Fibroblast of lung (primary cell): ENCODE results near the gene TAF9. TPM values are rescaled to one million over a fixed set of nuclear protein-coding genes. Genes with fewer than 3 reads are reported as not detected.

Source experiments
- DNase-seq, 2 donors: peaks; one replicate each; pipeline versions ENCODE4 v3.0.0 to v3.0.0-alpha.2; 2010; ENCODE audit warnings: low read depth in 2 of 2
- H2AFZ ChIP-seq: 2 replicates; pipeline ENCODE4 v1.5.1; 2012; ENCODE audit warnings: low read length, control low read depth, inconsistent platforms
- H3K27ac ChIP-seq: 2 replicates; pipeline ENCODE4 v1.5.1; 2011; ENCODE audit warnings: low read length, control low read depth; ENCODE audit not compliant: insufficient read depth
- H3K27me3 ChIP-seq: 2 replicates; pipeline ENCODE4 v1.5.1; 2011; ENCODE audit warnings: mild to moderate bottlenecking, low read length; ENCODE audit not compliant: control insufficient read depth, insufficient read depth
- H3K36me3 ChIP-seq: 2 replicates; pipeline ENCODE4 v1.5.1; 2011; ENCODE audit warnings: low read length; ENCODE audit not compliant: control insufficient read depth, insufficient read depth
- H3K4me1 ChIP-seq: 2 replicates; pipeline ENCODE4 v1.5.1; 2011; ENCODE audit warnings: low read length; ENCODE audit not compliant: control insufficient read depth, insufficient read depth; ENCODE audit errors: extremely low read depth
- H3K4me2 ChIP-seq: 2 replicates; pipeline ENCODE4 v1.5.1; 2011; ENCODE audit warnings: low read length, control low read depth; ENCODE audit not compliant: insufficient read depth; ENCODE audit errors: extremely low read depth
- H3K4me3 ChIP-seq, 4 experiments: fragments of 200-600 bp in 1 of 4; sonication (generic) in 1 of 4; replicated peaks in 1 of 4; 2 replicates each; pipeline ENCODE4 v1.5.1; 2011 to 2016; ENCODE audit warnings: low read length in 4 of 4, low read depth in 3 of 4, mild to moderate bottlenecking in 3 of 4, control low read depth in 2 of 4, inconsistent platforms in 1 of 4, mixed read lengths in 1 of 4; ENCODE audit not compliant: insufficient read depth in 1 of 4; ENCODE audit errors: control extremely low read depth in 1 of 4
- H3K79me2 ChIP-seq: 2 replicates; pipeline ENCODE4 v1.5.1; 2012; ENCODE audit warnings: mild to moderate bottlenecking, low read length, inconsistent platforms; ENCODE audit not compliant: control insufficient read depth, insufficient read depth
- H3K9ac ChIP-seq: 2 replicates; pipeline ENCODE4 v1.5.1; 2011; ENCODE audit warnings: mild to moderate bottlenecking, low read length, control low read depth; ENCODE audit not compliant: insufficient read depth
- H3K9me3 ChIP-seq: 2 replicates; pipeline ENCODE4 v1.5.1; 2012; ENCODE audit warnings: low read depth, low read length; ENCODE audit not compliant: control insufficient read depth, insufficient read depth
- H4K20me1 ChIP-seq: 2 replicates; pipeline ENCODE4 v1.5.1; 2011; ENCODE audit warnings: low read length; ENCODE audit not compliant: control insufficient read depth, insufficient read depth; ENCODE audit errors: extremely low read depth
- CTCF ChIP-seq, 2 donors: IDR thresholded peaks in 1 of 2; conservative IDR thresholded peaks in 1 of 2; 1 replicate in 1 of 2; 2 replicates in 1 of 2; pipeline ENCODE4 v1.5.1; 2011 to 2012; ENCODE audit warnings: low read length in 2 of 2, control low read depth in 1 of 2, inconsistent platforms in 1 of 2, low read depth in 1 of 2, mild to moderate bottlenecking in 1 of 2
- EZH2 ChIP-seq: IDR thresholded peaks from 2 replicates; pipeline ENCODE4 v1.5.1; 2012; ENCODE audit warnings: low read length, control low read depth, mild to moderate bottlenecking; ENCODE audit errors: missing control alignments
- polyA minus RNA-seq: library from RNA; depleted of rRNA, polyadenylated mRNA; stranded (reverse); fragments of >200 nt; gene quantifications from 2 replicates; pipeline ENCODE4 v1.2.3, GENCODE V29; 2011; ENCODE audit warnings: low replicate concordance
- polyA plus RNA-seq, 2 donors: library from polyadenylated mRNA; depleted of rRNA in 1 of 2; stranded (reverse) in 1 of 2; unstranded in 1 of 2; fragments of >200 nt; gene quantifications; 2 replicates each; pipeline ENCODE4 v1.2.1, GENCODE V29; 2011 to 2012; ENCODE audit warnings: missing spikeins in 1 of 2
- total RNA-seq: library from RNA; depleted of rRNA; stranded (reverse); fragments of >200 nt; gene quantifications from 2 replicates; pipeline ENCODE4 v1.2.1, GENCODE V29; 2014

Gene TAF9
- total RNA-seq (73.2 and 114 TPM in 2 replicates), polyA plus RNA-seq (154 and 169 TPM in 2 replicates), polyA minus RNA-seq (9.4 and 11.3 TPM in 2 replicates)
- polyA plus RNA-seq (2012) = 83.8 and 97.7 TPM in 2 replicates

DNA sequence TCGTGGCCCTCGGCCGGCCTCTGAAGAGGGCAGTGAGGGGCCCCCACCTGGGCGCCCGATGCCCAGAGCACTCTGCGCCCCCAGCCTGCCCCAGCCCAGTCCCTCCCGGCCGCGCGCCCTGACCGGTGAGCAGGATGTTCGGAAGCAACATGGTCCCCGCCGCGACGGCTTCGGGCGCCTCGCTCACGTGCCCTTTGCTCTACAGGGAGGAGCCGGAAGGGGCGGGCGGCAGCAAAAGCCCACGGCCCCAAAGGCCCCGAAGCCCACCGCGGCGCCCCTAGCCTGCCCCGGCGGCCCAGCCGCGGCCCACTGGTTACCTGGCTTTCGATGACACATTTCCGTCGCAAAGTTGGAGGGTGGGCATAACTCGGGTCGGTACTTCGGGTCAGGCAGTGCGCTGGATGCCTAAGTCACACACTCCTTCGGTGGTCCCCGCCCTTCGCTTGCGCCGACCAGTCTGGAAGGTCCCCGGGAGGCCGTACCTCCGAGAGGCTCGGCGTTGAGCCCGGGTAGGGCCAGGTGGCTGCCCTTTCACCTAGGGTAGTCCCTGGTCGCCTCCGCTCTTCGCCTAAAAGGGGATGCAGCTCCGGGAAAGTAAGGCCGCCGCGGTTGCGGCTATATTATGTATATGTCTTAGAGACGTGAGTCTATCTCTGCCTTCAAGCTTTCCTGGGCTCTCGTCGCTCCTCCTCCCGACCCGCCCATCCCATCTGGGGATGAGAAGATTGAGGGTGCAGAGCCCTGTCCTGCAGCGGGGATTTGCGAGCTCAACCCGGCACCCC, at the start of gene TAF9, which contains the start of the genes AK6 and RAD17:
TSS of gene TAF9 (minus strand) at position 181 of the 782 bp plus-strand sequence. CDS start 3,783 bp downstream, outside the sequence.
TSS of gene AK6 (minus strand) at position 181 of the 782 bp plus-strand sequence. CDS start at position 151, 30 bp downstream.
TSS of gene RAD17 (plus strand) at position 479 of the 782 bp plus-strand sequence. CDS start 2,391 bp downstream, outside the sequence.
- H3K36me3 ChIP-seq = peaks cover 3% of the 10 kb centered on the region
- H2AFZ ChIP-seq = peak within 1 kb of the TSS; percentile 76
- no peaks in the 10 kb centered on the region for H3K27me3 ChIP-seq
- DNase-seq = peak; percentile 90 to 94
- no peak for TF ChIP-seq EZH2
- TF ChIP-seq CTCF (conservative IDR thresholded peaks at IDR 0.05 in 1 of 2, IDR thresholded peaks at IDR 0.05 in 1 of 2; ENCODE audit: low read depth in 1 of 2, low read length in 2 of 2) = no peak
- H3K4me3 ChIP-seq = peak within 1 kb of the TSS; percentile 57 to 92 (median 74)
- peak within 1 kb of the TSS; percentile 99 for H3K9ac ChIP-seq
- H3K79me2 ChIP-seq = peaks cover 53% of the 10 kb centered on the region
- H3K9me3 ChIP-seq = no peaks in the 10 kb centered on the region
- H3K4me1 ChIP-seq = peaks cover 3% of the 10 kb centered on the region
- peak within 1 kb of the TSS; percentile 99 for H3K27ac ChIP-seq
- H4K20me1 ChIP-seq = no peaks in the 10 kb centered on the region
- peak within 1 kb of the TSS; percentile 95 for H3K4me2 ChIP-seq

DNA sequence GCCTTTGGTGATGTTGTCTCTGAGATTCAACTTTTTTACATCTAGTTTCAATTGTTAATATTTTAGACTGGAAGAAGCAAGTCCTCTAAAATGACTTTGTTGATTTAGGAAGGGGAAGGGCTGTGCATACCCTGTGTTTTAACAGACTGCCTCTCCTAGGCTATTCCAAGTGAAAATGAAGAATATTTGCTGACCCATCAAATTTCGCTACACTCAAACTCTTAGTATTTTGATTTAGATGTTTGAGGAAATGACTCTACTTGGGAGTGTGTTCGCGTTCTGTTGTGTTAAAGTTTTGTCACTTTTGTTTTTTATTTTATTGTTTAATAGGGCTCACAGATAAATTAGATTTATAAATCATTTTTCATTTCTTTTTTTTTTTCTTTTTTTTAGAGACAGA, 49.2 kb upstream of the TAF9 start:
- DNase-seq = no peak
- H3K27me3 ChIP-seq = no peaks in the 10 kb centered on the region

More for the DNA sequence above, 49.2 kb upstream of the TAF9 start:
- no peak overlapping the region for H3K4me3 ChIP-seq
- H3K4me1 ChIP-seq = no peaks in the 10 kb centered on the region
- no peaks in the 10 kb centered on the region for H3K9me3 ChIP-seq
- H3K36me3 ChIP-seq = no peaks in the 10 kb centered on the region
- no peak overlapping the region for H3K27ac ChIP-seq
- no peak for TF ChIP-seq EZH2
- TF ChIP-seq CTCF (conservative IDR thresholded peaks at IDR 0.05 in 1 of 2, IDR thresholded peaks at IDR 0.05 in 1 of 2; ENCODE audit: low read depth in 1 of 2, low read length in 2 of 2) = no peak
- no peak overlapping the region for H3K4me2 ChIP-seq
- H3K79me2 ChIP-seq = no peaks in the 10 kb centered on the region
- no peaks in the 10 kb centered on the region for H4K20me1 ChIP-seq
- H3K9ac ChIP-seq = no peak overlapping the region
- H2AFZ ChIP-seq = no peak overlapping the region
